ENCODE measurements around the gene FGFRL1. TPM values are rescaled to one million over a fixed set of nuclear protein-coding genes. Genes with fewer than 3 reads are reported as not detected.

Gene FGFRL1
- total and polyA plus RNA-seq, 3 donors from 2014 or later: 13.7 to 25.6 (median 14.4) TPM

DNA sequence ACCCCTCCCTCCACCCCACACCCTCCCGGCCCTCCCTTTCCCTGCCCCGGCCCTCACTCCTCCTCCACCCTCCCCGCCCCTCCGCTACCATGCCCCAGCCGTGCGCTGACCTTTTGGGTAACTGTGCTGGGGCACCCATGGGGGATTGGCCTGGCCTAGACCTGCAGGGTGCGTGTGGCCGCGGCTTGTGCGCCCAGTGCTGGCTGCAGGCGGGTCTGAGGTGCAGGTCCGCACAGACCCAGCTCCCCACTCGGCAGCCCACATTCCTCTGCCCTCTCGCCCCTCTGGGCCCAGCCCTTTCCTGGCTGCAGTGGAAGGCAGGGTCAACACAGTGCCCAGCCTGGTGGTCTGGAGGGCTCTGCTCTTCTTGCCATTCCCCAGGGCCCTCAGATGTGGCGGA, 24.7 kb downstream of the FGFRL1 start:
- no peaks in the 10 kb centered on the region for H3K27me3 ChIP-seq
- no peak overlapping the region for H3K4me3 ChIP-seq
- H3K27ac ChIP-seq: no peak overlapping the region
- no peaks in the 10 kb centered on the region for H3K36me3 ChIP-seq (ENCODE audit: low read depth, missing control alignments)
- no peak for TF ChIP-seq POLR2A (IDR thresholded peaks at IDR 0.05)
- TF ChIP-seq, protein P1, sequence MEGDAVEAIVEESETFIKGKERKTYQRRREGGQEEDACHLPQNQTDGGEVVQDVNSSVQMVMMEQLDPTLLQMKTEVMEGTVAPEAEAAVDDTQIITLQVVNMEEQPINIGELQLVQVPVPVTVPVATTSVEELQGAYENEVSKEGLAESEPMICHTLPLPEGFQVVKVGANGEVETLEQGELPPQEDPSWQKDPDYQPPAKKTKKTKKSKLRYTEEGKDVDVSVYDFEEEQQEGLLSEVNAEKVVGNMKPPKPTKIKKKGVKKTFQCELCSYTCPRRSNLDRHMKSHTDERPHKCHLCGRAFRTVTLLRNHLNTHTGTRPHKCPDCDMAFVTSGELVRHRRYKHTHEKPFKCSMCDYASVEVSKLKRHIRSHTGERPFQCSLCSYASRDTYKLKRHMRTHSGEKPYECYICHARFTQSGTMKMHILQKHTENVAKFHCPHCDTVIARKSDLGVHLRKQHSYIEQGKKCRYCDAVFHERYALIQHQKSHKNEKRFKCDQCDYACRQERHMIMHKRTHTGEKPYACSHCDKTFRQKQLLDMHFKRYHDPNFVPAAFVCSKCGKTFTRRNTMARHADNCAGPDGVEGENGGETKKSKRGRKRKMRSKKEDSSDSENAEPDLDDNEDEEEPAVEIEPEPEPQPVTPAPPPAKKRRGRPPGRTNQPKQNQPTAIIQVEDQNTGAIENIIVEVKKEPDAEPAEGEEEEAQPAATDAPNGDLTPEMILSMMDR (IDR thresholded peaks at IDR 0.05): no peak
- no peaks in the 10 kb centered on the region for H3K9me3 ChIP-seq
- WGBS, 2 donors: 74 to 93% methylated on average over 7 to 14 of the region's 15 CpGs
- H3K4me1 ChIP-seq: peaks cover 21% of the 10 kb centered on the region
- no peak for DNase-seq
- intact Hi-C loops (cut with DNase I; ENCODE audit: low total_unique reads): no loop called here

DNA sequence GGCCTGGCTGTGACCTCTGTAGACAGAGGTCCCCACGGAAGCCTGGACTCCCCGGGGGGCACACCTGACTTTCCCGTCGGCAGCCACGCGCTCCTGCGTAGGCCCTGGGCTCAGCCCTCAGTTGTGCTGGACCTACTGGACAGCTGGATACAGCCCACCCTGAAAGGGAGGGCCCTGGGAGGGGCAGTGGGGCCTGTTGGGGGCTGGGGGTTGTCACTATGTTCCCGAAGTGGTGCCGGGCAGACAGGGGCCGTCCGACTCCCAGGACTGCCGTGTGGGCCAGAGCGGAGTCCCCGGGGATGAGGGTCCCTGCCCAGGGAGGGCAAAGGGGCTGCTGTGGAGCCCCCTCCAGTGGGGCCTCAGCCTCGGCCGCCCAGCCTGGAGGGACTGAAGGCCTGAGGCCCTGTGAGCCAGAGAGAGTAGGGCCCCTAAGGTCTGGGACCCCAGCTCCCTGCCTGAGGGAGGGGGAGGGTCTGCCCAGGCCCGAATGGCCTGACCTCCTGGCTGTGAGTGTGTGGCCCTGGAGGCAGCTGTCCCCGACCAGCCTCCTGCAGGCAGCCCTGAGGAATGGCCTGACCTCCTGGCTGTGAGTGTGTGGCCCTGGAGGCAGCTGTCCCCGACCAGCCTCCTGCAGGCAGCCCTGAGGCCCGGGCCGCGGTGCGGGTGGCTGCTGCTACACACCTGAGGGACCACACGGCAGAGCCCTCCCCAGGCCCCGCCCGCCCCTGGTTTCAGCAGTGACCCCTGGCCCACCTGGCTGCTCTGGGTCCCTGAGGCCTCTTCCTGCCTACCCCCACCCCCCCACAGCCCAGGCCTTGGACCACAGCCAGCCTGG, 25.8 kb downstream of the FGFRL1 start:
- Histone ChIP-seq H3K36me3 (ENCODE audit: low read depth, missing control alignments) (no peaks in the 10 kb centered on the region), H3K27me3 (no peaks in the 10 kb centered on the region), H3K9me3 (no peaks in the 10 kb centered on the region), H3K4me1 (peaks cover 21% of the 10 kb centered on the region), H3K27ac (no peak overlapping the region), H3K4me3 (no peak overlapping the region)
- TF ChIP-seq, protein P1 (IDR thresholded peaks at IDR 0.05): no peak
- no peak for TF ChIP-seq POLR2A (IDR thresholded peaks at IDR 0.05)
- WGBS, 2 donors: 85% methylated on average over 22 of the region's 26 CpGs; no CpG with 5 or more reads in 1 of the 2 donors
- no peak for DNase-seq
- intact Hi-C loops (cut with DNase I; ENCODE audit: low total_unique reads): no loop called here

DNA sequence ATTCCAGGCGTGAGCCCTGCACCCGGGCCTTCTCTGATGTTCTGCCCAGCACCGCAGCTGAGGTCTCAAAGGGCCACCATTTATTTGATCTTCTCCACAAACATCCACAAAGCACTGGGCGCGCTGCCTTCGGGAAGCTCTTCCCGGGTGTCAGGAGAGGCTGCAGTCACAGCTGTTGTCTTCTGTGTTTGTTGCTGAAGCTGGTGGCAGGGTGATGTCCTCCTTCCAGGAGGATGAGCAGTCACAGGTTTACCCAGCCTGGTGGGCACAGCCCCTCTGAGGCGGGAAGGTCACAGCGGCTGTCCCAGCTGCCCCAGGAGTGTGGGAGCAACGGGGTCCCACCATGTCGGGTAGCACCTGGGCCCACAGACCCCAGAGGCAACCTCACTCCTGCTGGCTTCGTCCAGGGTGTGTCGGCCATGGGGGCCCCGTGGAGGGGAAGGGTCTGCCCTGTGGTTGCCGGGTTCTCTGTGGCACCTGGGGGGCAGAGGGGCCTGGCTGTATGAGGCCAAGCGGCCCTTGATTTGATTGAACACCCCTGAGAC, 27.6 kb downstream of the FGFRL1 start:
- peaks cover 27% of the 10 kb centered on the region for H3K4me1 ChIP-seq
- no peak for DNase-seq
- no peak for TF ChIP-seq POLR2A (IDR thresholded peaks at IDR 0.05)
- TF ChIP-seq, protein P1 (IDR thresholded peaks at IDR 0.05): no peak
- H3K36me3 ChIP-seq (ENCODE audit: low read depth, missing control alignments): no peaks in the 10 kb centered on the region
- H3K9me3 ChIP-seq: no peaks in the 10 kb centered on the region
- H3K27ac ChIP-seq: no peak overlapping the region
- H3K4me3 ChIP-seq: no peak overlapping the region
- intact Hi-C loops (cut with DNase I; ENCODE audit: low total_unique reads): no loop called here
- 63 to 80% methylated on average over 7 to 16 of the region's 16 CpGs for WGBS, 2 donors
- H3K27me3 ChIP-seq: no peaks in the 10 kb centered on the region

DNA sequence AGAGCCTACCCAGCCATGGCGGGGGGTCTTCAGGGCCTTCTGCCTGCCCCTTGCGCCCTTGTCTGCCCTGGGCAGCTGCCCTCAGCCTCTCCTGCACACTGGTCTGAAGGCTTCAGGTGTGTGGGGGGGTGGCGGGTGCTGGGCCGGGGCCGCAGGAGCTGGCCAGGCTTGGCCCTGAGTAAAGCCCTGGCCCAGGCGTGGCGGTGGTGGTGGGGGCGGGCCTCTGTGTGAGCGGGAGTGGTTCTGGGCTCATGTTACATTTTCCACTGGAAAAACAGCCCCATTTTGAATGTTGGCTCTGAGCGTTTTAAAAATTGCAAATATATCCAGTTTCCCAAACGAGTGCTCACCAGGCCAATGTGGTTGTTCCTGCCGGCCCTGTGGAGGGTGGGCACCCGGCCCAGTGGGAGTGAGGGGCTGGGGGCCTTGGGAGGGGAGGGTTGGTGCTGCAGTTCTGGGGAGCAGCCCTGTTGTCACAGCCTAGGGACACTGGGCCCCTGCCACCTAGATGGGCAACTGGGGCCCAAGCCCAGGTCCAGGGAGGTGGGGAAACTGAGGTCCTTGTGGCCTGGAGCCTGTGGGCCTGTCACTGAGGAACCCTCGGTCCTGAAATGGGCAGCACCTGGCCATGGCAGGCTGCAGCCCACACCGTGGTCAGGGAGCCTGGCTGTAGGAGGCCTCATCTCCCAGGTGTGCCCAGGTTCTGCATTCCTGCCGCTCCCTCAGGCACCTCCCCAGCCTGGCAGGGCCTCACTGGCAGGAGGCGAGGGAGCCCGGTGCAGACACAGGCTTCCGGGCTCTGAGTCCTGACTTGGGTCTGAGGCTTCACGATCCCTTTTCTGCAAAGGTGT, 28.3 kb downstream of the FGFRL1 start:
- peaks cover 21% of the 10 kb centered on the region for H3K4me1 ChIP-seq
- H3K36me3 ChIP-seq (ENCODE audit: low read depth, missing control alignments): no peaks in the 10 kb centered on the region
- no peaks in the 10 kb centered on the region for H3K9me3 ChIP-seq
- no peaks in the 10 kb centered on the region for H3K27me3 ChIP-seq
- peak overlapping the region in 1 of 2 donors; percentile 64 for H3K27ac ChIP-seq
- intact Hi-C loops (cut with DNase I; ENCODE audit: low total_unique reads): no loop called here
- TF ChIP-seq, protein P1 (IDR thresholded peaks at IDR 0.05): no peak
- no peak for TF ChIP-seq POLR2A (IDR thresholded peaks at IDR 0.05)
- 23 to 61% methylated on average over 8 to 20 of the region's 20 CpGs for WGBS, 2 donors
- DNase-seq: no peak
- no peak overlapping the region for H3K4me3 ChIP-seq

Measured in testis (tissue), 3 donors.